Measurements from ENCODE around the gene SPATS2L.

DNA sequence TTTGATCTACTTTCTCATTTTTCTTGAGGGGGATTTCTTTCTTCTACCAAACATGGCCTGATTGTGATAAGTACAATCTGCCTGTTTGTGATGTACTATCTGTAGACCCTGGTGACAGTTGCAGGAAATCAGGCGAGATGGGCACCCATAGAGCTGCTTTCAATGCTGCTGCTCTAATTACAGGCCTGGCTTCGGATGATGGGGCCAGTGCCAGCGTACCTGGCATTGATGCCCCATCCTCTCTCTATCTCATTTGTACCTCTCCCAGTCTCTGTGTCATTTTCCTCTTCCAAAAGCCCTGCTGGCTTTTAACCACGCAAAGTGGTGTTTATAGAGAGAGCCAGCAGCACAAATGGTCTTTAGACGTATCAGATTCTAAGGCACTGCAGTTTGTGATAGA lies 133.5 kb downstream of the SPATS2L start:
- no peak for TF ChIP-seq POLR2AphosphoS5 (IDR thresholded peaks at IDR 0.05; ENCODE audit: low read depth, low read length)
- TF ChIP-seq POLR2A (IDR thresholded peaks at IDR 0.05; ENCODE audit: low read depth, low read length) = no peak
- no peak for TF ChIP-seq TAF1 (IDR thresholded peaks at IDR 0.05; ENCODE audit: borderline replicate concordance, low read depth, low read length)

All from GM12892 (cell line).